ENCODE data around the gene CCDC158. TPM values are rescaled to one million over a fixed set of nuclear protein-coding genes. Genes with fewer than 3 reads are reported as not detected.

Gene CCDC158
- total RNA-seq, 4 donors from 2014 or later: 0.16 to 0.55 TPM; not detected in 2

DNA sequence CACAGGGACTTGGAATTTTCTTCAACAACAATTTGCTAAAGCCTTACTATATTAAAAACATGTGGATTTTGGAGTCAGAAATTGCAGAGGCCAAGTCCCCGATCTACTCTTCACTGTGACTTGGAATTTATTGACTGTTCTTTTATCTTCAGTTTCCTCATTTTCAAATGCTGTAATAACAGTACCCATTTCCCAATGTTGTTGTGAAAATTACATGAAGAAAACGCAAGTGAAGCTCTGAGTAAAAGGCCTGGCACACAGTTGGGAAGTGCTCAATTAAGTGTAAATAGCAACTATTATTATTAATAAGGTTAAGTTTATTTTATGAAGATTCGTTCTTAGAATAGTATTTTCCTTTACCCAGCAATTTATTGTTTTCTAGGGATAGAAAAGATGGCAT is 98.7 kb downstream of the CCDC158 start:
- H3K36me3 ChIP-seq: no peaks in the 10 kb centered on the region
- H3K4me1 ChIP-seq: no peaks in the 10 kb centered on the region
- in situ Hi-C loops (cut with MboI; ENCODE audit: low pct_ligation_motif_present in 1 of 4, low pct_unique_long_range_greater_than_20kb in 1 of 4, low sequenced_read_pairs in 3 of 4): no loop called here
- H3K4me3 ChIP-seq: no peak overlapping the region
- peaks cover 27 to 31% of the 10 kb centered on the region in 2 donors for H3K9me3 ChIP-seq
- TF ChIP-seq POLR2AphosphoS5 (IDR thresholded peaks at IDR 0.05) (no peak), POLR2A (IDR thresholded peaks at IDR 0.05) (no peak), EP300 (IDR thresholded peaks at IDR 0.05; ENCODE audit: low read depth) (no peak)
- TF ChIP-seq, protein P1, sequence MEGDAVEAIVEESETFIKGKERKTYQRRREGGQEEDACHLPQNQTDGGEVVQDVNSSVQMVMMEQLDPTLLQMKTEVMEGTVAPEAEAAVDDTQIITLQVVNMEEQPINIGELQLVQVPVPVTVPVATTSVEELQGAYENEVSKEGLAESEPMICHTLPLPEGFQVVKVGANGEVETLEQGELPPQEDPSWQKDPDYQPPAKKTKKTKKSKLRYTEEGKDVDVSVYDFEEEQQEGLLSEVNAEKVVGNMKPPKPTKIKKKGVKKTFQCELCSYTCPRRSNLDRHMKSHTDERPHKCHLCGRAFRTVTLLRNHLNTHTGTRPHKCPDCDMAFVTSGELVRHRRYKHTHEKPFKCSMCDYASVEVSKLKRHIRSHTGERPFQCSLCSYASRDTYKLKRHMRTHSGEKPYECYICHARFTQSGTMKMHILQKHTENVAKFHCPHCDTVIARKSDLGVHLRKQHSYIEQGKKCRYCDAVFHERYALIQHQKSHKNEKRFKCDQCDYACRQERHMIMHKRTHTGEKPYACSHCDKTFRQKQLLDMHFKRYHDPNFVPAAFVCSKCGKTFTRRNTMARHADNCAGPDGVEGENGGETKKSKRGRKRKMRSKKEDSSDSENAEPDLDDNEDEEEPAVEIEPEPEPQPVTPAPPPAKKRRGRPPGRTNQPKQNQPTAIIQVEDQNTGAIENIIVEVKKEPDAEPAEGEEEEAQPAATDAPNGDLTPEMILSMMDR (IDR thresholded peaks at IDR 0.05): no peak
- H3K27me3 ChIP-seq: no peaks in the 10 kb centered on the region
- WGBS, 2 donors (ENCODE audit: low coverage in 1 of 2): 74 to 90% methylated on average over 3 of the region's 3 CpGs
- no peak overlapping the region for H3K27ac ChIP-seq
- intact Hi-C loops (cut with DNase I; ENCODE audit: low total_unique reads): no loop called here
- no peak for DNase-seq

- H3K27ac ChIP-seq: no peak overlapping the region
- DNase-seq: no peak
- WGBS, 2 donors (ENCODE audit: low coverage in 1 of 2): 78 to 90% methylated on average over 1 of the region's 1 CpG
- H3K4me1 ChIP-seq: peaks cover 0 to 10% (median 7%) of the 10 kb centered on the region in 4 donors
- H3K36me3 ChIP-seq: no peaks in the 10 kb centered on the region
- H3K9me3 ChIP-seq: peaks cover 6 to 14% of the 10 kb centered on the region in 2 donors
- in situ Hi-C loops (cut with MboI; ENCODE audit: low pct_ligation_motif_present in 1 of 4, low pct_unique_long_range_greater_than_20kb in 1 of 4, low sequenced_read_pairs in 3 of 4) (no loop called here), intact Hi-C loops (cut with DNase I; ENCODE audit: low total_unique reads) (no loop called here)
- H3K4me3 ChIP-seq: no peak overlapping the region
- no peak for TF ChIP-seq POLR2A (IDR thresholded peaks at IDR 0.05)
- no peak for TF ChIP-seq POLR2AphosphoS5 (IDR thresholded peaks at IDR 0.05)
- TF ChIP-seq, protein P1 (IDR thresholded peaks at IDR 0.05): no peak
- no peak for TF ChIP-seq EP300 (IDR thresholded peaks at IDR 0.05; ENCODE audit: low read depth)
- H3K27me3 ChIP-seq: no peaks in the 10 kb centered on the region
Measured at GRCh38 chr4:76316131-76316530, 104.8 kb downstream of the CCDC158 start.

- no peak overlapping the region for H3K27ac ChIP-seq
- intact Hi-C loops (cut with DNase I; ENCODE audit: low total_unique reads): no loop called here
- no peaks in the 10 kb centered on the region for H3K36me3 ChIP-seq
- H3K27me3 ChIP-seq: no peaks in the 10 kb centered on the region
- in situ Hi-C loops (cut with MboI; ENCODE audit: low pct_ligation_motif_present in 1 of 4, low pct_unique_long_range_greater_than_20kb in 1 of 4, low sequenced_read_pairs in 3 of 4): no loop called here
- TF ChIP-seq, protein P1 (IDR thresholded peaks at IDR 0.05): no peak
- no peak for TF ChIP-seq POLR2AphosphoS5 (IDR thresholded peaks at IDR 0.05)
- WGBS, 2 donors (ENCODE audit: low coverage in 1 of 2): 74 to 92% methylated on average over 3 to 7 of the region's 7 CpGs
- H3K4me1 ChIP-seq: peaks cover 0 to 12% (median 8%) of the 10 kb centered on the region in 4 donors
- H3K9me3 ChIP-seq: peaks cover 6 to 13% of the 10 kb centered on the region in 2 donors
- H3K4me3 ChIP-seq: no peak overlapping the region
- no peak for DNase-seq
Measured at GRCh38 chr4:76315267-76315918, 105.5 kb downstream of the CCDC158 start.

GRCh38 chr4:76313547-76313946 is 107.4 kb downstream of the CCDC158 start:
- in situ Hi-C loops (cut with MboI; ENCODE audit: low pct_ligation_motif_present in 1 of 4, low pct_unique_long_range_greater_than_20kb in 1 of 4, low sequenced_read_pairs in 3 of 4) (no loop called here), intact Hi-C loops (cut with DNase I; ENCODE audit: low total_unique reads) (no loop called here)
- Histone ChIP-seq H3K27ac (no peak overlapping the region), H3K9me3 (peaks cover 4 to 6% of the 10 kb centered on the region in 2 donors), H3K4me1 (peaks cover under 1 to 26% (median 19%) of the 10 kb centered on the region in 4 donors), H3K27me3 (no peaks in the 10 kb centered on the region), H3K36me3 (peaks cover 0 to 4% (median 0%) of the 10 kb centered on the region in 4 donors), H3K4me3 (no peak overlapping the region)
- no peak for DNase-seq
- TF ChIP-seq EP300 (IDR thresholded peaks at IDR 0.05; ENCODE audit: low read depth) (no peak), POLR2AphosphoS5 (IDR thresholded peaks at IDR 0.05) (no peak), POLR2A (IDR thresholded peaks at IDR 0.05) (no peak)
- TF ChIP-seq, protein P1 (IDR thresholded peaks at IDR 0.05): no peak
- whole genome bisulfite sequencing, 2 donors (ENCODE audit: low coverage in 1 of 2): 71 to 78% methylated on average over 2 of the region's 2 CpGs
